ENCODE results near the gene BRDT. TPM values are rescaled to one million over a fixed set of nuclear protein-coding genes. Genes with fewer than 3 reads are reported as not detected.

The BRDT gene
- total and polyA plus RNA-seq, 2 of the 8 experiments (the other 6 are each of a cell fraction or from before 2014, with no cell fraction given), result 0.08 TPM; not detected in 1

DNA sequence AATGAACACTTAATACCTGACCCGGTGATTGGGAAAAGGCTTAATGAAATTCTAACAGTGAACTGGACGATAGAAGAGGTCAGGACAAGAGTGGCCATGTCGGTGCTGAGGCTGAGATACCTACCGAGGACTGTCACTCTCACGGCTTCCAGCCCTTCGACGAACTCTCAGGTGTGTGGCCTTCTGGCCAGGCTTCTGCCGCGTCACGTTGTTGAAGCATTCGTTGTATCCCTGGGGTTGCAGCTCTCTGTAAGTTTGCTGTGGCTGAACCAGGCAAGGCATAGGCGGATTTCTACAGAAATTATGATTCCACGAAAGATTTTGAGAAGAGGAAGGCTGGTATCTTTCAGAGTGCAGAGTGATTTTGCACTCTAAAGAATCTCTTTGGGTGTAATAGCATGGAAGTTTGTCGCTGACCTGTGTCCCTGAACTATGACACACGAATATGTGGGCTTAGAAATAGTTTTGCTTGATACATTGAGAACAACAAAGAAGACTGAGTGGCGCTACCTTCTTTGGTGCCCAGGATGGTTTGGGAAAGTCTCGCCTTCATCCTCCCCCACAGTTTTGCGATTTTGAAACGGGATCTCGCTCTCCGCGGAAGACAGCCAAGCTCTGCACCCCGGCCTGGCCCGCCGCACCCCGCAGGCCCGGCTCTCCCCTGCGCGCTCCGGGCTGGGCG is 80.2 kb downstream of the BRDT start (continued):
- no peak for TF ChIP-seq SUZ12 (IDR thresholded peaks at IDR 0.05; ENCODE audit: low read length)
- no peak for TF ChIP-seq CBX8 (IDR thresholded peaks at IDR 0.05; ENCODE audit: borderline replicate concordance, low read depth, low read length)
- TF ChIP-seq, protein P1, sequence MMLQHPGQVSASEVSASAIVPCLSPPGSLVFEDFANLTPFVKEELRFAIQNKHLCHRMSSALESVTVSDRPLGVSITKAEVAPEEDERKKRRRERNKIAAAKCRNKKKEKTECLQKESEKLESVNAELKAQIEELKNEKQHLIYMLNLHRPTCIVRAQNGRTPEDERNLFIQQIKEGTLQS (IDR thresholded peaks at IDR 0.05; ENCODE audit: insufficient read depth, low read depth, low read length), result no peak
- TF ChIP-seq ASH2L (IDR thresholded peaks at IDR 0.05; ENCODE audit: low read length), result no peak
- TF ChIP-seq KDM1A (IDR thresholded peaks at IDR 0.05; ENCODE audit: borderline replicate concordance, low read length), result no peak
- no peak for TF ChIP-seq JUN (IDR thresholded peaks at IDR 0.05; ENCODE audit: low read depth, low read length)
- no peak for TF ChIP-seq POU5F1 (IDR thresholded peaks at IDR 0.05; ENCODE audit: low read depth, low read length)
